ENCODE measurements around the gene FOXP4.

DNA sequence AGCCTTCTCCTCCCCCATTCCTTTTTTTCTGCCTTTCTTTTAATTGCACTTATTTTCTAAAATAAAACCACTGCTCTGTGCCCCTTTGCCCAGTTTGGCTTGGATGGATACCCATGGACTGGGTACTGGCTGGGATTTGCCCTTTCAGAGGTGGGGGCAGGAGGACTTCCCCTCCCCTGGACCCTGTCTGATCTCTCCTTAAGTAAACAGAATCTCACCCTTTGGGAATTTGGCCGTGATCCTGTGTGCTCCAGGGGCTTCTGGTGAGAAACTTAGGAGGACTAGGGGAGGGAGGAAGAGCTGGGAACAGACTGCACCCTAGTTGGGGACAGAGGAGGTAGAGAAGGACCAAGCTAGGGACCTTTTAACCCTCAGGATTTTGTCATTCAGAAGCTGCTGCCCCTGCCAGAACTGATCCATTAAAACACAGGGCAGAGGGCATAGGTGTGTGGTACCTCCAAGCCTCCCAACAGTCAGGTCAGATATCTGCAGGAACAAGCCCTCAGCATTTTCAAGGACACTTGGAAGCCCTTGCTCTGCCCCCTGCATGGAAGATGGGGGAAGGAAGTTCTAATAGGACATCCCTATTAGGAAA, 7.3 kb downstream of the FOXP4 start:
- TF ChIP-seq GABPA (IDR thresholded peaks at IDR 0.05; ENCODE audit: low read depth, low read length) (no peak), GABPA (CRISPR knock-in tag; IDR thresholded peaks at IDR 0.05; ENCODE audit: low read depth) (no peak), SOX5 (CRISPR knock-in tag; IDR thresholded peaks at IDR 0.05; ENCODE audit: borderline replicate concordance) (no peak), POLR2A (IDR thresholded peaks at IDR 0.05; ENCODE audit: insufficient read depth in 1 of 2, low read depth in 2 of 2, low read length in 2 of 2) (no peak), ELF1 (CRISPR knock-in tag; IDR thresholded peaks at IDR 0.05) (no peak), RNF2 (conservative IDR thresholded peaks at IDR 0.05; ENCODE audit: low read depth) (no peak), KDM1A (CRISPR knock-in tag; IDR thresholded peaks at IDR 0.05) (no peak)
- TF ChIP-seq, protein P1, sequence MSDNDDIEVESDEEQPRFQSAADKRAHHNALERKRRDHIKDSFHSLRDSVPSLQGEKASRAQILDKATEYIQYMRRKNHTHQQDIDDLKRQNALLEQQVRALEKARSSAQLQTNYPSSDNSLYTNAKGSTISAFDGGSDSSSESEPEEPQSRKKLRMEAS (IDR thresholded peaks at IDR 0.05), result no peak

Data from HepG2 (cell line).